Measurements from ENCODE around the gene SCYGR3. TPM values are rescaled to one million over a fixed set of nuclear protein-coding genes. Genes with fewer than 3 reads are reported as not detected.

The SCYGR3 gene, protein sequence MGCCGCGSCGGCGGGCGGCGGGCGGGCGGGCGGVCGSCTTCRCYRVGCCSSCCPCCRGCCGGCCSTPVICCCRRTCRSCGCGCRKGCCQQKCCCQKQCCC
- total RNA-seq = not detected in 2 replicates

DNA sequence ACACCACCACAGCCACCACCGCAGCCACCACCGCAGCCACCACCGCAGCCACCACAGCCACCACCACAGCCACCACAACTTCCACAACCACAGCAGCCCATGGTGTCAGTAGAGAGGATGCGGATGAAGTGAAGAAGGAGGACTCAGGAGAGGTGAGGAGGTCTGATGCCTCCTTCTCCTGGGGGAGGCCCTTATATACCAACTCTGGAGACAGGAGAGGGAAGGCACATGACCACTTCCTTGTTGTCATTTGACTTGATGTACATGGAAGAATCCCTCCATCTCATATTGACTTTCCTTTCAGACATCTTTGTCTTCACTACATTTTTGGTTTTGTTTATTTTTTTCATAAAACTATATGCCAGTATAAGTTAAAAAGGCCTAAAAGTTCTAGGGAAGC, at the start of gene SCYGR3:
Gene SCYGR3 (minus strand): TSS at position 101 of the 400 bp plus-strand sequence. CDS start 0 bp downstream, at position 101.

DNA sequence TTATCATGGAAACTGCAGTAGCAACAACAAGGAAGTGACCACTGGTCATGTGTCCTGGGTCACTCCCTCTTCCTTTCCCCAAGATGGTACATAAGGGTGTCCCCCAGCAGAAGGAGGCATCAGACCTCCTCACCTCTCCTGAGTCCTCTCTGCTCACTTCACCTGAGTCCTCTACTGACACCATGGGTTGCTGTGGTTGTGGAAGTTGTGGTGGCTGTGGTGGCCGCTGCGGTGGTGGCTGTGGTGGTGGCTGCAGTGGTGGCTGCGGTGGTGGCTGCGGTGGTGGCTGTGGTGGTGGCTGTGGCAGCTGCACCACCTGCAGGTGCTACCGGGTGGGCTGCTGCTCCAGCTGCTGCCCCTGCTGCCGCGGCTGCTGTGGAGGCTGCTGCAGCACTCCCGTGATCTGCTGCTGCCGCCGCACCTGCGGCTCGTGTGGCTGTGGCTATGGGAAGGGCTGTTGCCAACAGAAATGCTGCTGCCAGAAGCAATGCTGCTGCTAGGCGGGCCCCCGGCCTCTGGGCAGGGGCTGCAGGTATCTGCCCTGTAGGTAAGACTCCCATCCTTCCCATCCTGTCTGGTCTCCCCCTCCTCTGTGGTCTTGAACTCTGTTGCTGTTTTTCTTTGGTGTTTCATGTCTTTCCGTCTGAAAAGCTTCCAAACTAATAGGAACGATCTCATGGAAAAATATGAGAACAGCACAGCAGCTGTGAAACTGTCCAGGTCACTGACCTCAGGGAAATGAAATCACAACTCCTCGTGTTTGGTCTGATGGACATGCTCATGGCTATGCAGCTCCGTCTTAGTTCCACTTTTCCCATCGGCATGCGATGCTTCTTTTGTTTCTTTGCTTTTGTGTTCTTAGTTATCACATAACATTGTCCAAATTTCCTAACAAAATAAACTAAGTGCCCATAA, 2.9 kb upstream of the SCYGR3 start, which contains the start of gene SCYGR4:
Gene SCYGR4 (plus strand): TSS at position 183 of the 915 bp plus-strand sequence. CDS start 0 bp downstream, at position 183.

DNA sequence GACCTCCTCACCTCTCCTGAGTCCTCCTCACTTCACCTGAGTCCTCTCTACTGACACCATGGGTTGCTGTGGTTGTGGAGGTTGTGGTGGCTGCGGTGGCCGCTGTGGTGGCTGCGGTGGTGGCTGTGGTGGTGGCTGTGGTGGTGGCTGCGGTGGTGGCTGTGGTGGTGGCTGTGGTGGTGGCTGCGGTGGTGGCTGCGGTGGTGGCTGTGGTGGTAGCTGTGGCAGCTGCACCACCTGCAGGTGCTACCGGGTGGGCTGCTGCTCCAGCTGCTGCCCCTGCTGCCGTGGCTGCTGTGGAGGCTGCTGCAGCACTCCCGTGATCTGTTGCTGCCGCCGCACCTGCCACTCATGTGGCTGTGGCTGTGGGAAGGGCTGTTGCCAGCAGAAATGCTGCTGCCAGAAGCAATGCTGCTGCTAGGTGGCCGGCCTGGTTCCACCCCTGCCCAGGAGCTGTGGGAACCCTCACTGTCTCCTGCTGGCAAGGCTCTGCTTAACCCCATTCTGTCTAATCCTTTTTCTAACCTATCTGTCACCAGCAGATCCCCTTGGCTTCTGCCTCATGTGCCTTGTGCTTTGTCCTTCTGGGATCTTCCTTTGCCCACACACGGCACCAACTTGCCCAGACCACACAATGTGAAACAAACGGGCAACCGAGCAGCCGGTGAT, 15.7 kb downstream of the SCYGR3 start, which contains the start of gene SCYGR2:
Gene SCYGR2 (plus strand): TSS at position 59 of the 669 bp plus-strand sequence. CDS start 0 bp downstream, at position 59.

Other genes with a start within 250 kb of the SCYGR3 start
- gene TM4SF20, start 235.5 kb downstream of the SCYGR3 start, total RNA-seq = not detected in 2 replicates
- gene SCYGR1, start 226.9 kb downstream of the SCYGR3 start, total RNA-seq = not detected in 2 replicates
- gene AGFG1, start 142.7 kb downstream of the SCYGR3 start, total RNA-seq = 67.0 and 79.0 TPM in 2 replicates
- not detected in 2 replicates for gene SCYGR2, start 15.9 kb downstream of the SCYGR3 start, total RNA-seq
- gene SCYGR4, start 2.7 kb upstream of the SCYGR3 start, total RNA-seq = not detected in 2 replicates
- gene SCYGR5, start 52.0 kb upstream of the SCYGR3 start, total RNA-seq = not detected in 2 replicates
- not detected in 2 replicates for gene SLC19A3, start 103.2 kb upstream of the SCYGR3 start, total RNA-seq
- gene SCYGR6, start 109.9 kb upstream of the SCYGR3 start, total RNA-seq = not detected in 2 replicates
- gene SCYGR7, start 113.5 kb upstream of the SCYGR3 start, total RNA-seq = not detected in 2 replicates
- not detected in 2 replicates for gene SCYGR8, start 131.1 kb upstream of the SCYGR3 start, total RNA-seq
- gene CCL20, start 199.0 kb upstream of the SCYGR3 start, total RNA-seq = 4.6 and 6.5 TPM in 2 replicates